GM18520 (cell line): ENCODE data around the gene GPX8.

Experiments
- ATAC-seq: cut with Tn5 transposase; IDR thresholded peaks from one replicate; pipeline ENCODE4 v1.9.1; 2021; ENCODE audit not compliant: unreplicated experiment

GPX8 gene, protein sequence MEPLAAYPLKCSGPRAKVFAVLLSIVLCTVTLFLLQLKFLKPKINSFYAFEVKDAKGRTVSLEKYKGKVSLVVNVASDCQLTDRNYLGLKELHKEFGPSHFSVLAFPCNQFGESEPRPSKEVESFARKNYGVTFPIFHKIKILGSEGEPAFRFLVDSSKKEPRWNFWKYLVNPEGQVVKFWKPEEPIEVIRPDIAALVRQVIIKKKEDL

DNA sequence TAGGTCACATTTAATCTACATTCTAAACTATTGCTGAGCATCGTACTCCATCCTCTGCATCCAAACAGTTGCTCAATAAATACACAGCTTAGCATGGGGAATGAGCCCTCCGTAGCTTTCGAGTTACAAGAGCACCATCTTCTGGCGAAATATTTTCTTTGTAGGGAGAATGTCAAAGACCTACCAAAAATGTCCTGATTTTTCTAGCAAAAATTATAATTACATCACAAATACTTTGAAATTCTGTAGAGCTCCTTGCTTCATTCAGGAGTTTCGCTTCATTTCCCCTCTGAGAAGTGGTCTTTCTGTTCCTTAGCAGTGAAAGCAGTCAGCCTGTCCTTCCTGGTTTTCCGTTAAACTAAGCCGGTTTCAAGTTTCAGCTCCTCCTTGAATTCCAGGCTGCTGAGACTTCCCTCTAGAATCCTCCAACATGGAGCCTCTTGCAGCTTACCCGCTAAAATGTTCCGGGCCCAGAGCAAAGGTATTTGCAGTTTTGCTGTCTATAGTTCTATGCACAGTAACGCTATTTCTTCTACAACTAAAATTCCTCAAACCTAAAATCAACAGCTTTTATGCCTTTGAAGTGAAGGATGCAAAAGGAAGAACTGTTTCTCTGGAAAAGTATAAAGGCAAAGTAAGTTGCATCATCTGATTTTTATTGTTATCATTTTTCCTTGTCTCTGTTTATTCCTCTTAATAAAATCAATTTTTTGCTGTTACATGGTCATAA lies at the start of gene GPX8:
GPX8 (plus strand) TSS at position 409 of the 730 bp plus-strand sequence; CDS start at position 431, 22 bp downstream.
- no peak for ATAC-seq

DNA sequence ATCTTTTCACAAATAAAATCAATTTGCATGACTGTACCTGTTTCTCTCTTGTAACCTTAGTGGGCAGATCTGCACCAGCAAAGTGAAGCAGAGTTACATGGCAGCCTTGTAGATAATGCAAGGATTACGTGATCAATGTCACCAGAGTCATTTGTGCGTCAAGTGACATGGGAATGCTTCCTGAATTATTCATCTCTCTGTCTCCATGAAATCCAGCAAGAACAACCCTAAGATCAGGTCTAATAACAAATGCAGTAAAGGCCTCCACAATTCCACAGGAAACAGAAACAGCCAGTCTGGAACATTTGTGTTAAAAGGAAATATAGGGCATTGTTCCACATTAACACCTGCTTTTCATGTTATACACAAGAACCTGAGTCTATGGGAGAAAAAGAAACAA lies 49.8 kb upstream of the GPX8 start:
- ATAC-seq, result no peak

DNA sequence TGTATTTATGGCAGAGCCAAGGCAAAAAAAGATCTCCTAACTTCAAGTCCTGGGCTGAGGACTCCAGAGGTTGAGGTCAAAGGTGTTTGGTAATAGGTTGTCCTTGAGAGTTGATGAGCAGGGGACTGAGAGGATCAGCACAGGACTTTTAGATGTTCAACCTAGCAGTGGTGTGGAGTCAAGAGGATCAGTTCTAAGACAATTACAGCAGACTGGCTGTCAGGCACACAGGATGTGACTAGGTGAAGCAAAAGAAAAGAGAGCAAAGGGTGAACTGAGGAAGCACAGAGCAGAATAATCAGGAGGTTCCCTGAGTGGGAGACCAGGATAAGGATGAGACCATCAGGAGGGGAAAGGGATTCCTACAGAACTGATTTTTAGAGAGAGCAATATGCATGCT lies 46.6 kb upstream of the GPX8 start:
- no peak for ATAC-seq

DNA sequence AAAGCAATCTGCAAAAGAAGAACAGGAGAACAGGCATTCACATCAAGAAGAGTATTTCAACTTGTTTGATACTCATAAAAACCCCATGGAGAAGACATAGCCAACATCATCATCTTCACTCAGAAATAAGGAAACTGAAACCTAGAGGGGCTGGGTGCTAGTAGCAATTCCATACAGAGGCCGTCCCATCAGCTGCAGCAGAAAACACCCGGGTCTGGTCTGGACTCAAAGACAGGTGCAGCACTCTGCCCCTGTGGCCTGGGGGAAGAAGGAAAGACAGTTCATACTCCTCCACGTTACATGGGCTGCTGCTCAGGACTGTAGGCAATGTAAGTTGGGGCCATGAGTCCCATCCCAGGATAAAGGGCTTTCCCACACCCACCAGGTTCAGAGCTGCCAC lies 45.9 kb upstream of the GPX8 start:
- ATAC-seq, result no peak

DNA sequence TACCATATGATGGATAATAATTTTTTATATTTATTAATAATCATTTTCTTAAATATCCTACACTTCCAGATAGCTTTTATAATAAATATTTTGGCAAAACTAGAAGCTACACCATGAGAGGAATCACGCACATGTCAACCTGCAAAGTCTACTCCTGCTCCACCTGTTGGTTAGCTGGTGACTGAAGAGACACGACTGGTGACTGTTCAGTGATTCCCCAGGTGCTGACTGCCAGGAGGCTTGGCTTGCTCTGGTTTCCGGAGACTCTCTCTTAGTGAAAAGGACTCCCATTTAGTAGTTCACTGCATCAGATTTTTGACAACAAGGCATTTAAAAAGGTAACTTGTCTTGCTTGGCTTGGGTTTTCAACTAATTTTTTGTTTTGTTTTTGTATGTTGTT lies 36.6 kb upstream of the GPX8 start:
- ATAC-seq, result no peak

DNA sequence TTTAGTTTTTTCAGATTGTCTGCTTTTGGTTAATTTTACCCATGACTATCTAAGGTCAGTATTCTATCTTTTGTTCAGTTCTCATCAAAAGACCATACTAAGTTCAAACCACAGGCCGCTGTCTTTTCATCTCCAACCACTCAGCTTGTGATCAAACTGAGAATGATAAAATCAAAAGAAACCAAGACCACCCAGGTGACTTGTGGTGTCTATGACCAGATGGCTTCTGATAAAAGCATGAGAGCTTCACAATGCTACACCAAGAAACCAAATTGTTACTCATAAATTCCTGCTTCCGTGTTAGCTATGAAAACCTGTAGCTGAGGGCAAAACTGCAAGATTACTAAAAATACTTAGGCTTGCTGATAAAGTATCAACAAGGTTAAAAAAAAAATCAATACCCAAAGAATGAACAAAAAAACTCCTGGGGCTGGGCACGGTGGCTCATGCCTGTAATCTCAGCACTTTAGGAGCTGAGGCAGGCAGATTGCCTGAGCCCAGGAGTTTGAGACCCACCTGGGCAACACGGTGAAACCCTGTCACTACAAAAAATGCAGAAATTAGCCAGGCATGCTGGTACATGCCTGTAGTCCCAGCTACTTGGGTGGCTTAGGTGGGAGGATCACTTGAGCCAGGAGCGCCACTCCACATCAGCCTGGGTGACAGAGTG lies 25.8 kb upstream of the GPX8 start:
- ATAC-seq, result no peak

DNA sequence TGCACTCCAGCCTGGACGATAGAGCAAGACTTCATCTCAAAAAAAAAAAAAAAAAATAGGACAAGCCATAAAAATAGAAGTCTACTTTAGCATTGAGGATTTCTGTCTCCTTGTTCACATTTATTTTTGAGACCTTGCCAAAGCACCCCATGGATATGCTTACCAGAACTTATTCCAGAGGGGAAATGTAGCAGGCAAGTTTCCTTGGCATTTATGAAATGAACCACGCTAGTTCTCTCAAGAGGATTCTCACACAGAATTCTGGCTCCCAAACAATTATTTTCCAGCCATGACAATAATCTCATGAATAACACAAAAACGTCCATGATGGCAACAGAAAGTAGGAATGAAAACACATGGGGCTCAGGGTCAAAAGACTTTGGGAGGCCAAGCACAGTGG lies 23.4 kb upstream of the GPX8 start:
- no peak for ATAC-seq

DNA sequence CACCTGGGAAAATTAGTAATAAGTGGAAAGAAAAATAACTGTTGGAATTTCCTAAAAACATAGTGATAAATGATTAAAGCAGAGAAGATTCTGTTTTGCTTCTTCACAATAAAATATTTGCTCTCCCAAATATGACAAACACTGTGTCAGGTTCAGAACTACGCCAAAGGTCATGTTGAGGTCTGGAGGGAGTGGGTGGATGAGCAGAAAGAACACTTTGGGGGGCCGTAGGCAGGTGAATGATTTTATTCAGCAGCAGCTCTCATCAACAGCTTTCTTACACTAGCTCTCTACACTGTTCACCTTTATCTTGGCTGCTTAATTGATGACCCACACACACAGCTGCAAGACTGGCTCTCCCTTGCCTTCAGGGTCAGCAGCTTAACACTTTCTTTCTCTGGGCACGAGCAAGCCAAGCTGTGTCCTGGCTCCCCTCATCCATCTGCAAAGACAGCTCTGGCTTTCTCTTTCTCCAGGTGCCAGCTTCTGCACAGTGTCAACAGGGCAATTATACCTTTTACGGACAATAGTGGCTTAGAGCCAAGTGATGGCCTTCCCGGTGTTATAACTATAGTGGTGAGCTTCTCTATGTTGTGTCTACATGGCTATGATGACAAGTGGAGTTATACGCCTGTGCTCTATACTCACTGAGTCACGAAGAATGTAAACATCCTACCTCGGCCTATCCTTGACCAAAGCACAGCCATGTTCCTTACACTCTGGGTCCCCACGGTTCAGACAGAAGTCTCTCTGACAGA lies 18.9 kb upstream of the GPX8 start:
- ATAC-seq, result no peak

DNA sequence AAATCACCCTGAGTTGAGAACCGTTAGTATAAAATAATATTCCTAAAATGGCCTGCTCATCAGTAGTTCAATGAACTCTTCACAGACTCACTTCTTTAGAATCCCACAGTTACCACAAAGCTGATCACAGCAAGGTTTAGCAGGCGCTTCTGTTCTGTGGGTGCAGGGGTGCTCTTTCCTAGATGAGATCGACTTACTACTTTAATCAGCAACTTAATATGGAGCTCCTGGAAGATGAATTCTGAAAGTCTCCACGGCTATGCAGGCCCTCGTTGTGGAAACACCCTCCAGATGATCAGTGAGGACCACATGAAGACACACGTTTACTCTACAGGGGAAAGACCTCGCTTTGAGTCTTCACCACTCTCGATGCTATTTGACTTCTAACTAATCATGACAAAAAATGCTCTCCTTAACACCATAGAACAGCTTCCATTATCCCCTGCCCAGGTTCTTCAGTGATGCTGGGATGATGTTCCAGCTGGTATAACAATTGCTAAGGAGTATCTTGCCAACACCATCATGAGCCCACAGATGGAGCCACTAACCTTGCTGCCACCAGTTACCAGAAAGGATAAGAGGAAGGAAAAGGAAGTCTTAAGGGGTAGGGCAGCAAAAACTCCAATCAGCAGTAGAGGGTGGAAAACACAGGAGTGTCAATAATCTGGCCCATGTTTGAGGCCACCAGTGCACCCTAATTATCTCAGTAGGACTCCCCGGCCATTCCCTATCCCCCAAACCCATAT lies 17.9 kb upstream of the GPX8 start:
- no peak for ATAC-seq

DNA sequence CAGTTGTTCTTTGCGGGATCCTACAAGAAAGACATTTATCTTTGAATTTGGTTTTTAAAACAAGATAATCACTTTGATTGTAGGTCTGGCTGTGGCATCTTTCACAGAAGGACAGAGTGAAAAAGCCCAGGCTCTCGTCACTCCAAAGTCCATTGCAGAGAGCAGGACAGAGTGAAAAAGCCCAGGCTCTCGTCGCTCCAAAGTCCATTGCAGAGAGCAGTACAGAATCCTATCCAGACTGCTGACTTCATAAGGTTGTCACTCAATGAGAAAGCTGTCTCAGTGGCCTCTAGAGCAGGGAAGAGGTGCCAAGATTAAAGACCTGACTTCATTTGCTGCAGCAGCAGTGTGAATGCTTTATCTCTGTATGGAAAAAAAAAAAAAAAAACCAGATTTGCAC lies 16.3 kb upstream of the GPX8 start:
- ATAC-seq, result no peak

DNA sequence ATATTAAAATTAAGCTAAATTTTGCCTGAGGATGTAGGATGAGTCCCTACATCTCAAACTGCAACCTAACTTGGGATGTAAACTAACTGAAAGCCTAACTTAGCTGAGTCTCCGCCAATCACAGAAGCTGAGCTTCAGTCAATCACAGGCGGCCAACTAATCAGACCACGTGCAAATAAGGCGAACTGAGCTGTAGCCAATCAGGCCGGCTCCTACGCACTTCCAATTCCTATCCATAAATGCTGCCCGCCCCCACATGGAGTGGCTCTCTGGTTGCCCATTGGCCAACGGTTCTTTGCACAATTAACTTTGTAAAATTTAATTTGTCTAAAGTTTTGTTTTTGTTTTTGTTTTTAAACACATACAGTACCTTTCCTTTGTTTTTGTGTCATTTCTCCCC lies 13.9 kb upstream of the GPX8 start:
- no peak for ATAC-seq

DNA sequence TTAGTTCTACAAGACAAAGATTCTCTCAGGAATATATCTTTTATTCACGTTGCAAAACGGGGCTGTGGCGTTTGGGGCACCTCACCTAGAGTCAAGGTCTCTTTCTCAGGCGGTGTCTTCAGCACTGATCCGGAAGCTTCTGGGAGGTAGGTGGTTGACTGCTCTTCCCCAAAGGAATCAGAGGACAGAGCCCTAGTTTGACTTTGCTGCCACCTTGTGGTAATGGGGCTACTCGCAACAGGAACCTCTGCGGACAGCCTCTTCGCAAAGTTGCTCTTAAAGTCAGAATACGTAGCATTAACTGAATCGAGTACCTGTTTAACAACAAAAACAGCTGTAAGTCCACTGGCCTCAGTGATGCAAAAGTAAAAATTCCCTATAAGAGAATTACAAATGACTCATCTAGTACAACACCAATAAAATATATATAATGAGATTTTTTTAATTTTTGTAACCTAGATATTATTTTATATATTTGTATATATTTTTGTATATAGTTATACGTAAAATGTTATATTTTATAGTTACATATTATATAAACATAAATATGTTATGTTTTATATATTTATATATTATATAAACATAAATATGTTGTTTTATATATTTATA lies 13.3 kb upstream of the GPX8 start:
- ATAC-seq, result peak; percentile 64

DNA sequence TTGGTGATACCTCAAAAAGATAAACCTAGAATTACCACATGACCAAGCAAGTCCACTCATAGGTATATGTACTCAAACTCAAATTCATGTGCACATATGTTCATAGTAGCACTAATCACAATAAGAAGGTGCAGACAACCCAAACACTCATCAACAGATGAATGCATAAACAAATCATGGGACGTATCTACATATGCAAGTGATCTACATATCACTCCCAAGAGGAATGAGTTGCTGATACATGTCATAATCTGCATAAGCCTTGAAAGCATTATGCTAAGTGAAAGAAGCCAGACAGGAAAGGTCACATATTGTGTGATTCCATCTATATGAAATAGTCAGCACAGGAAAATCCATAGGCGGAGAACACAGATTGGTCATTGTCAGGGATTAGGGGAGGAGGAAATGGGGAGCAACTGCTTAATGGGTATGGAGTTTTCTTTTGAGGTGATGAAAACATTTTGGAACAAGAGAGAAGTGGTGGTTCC lies 10.6 kb upstream of the GPX8 start:
- no peak for ATAC-seq

DNA sequence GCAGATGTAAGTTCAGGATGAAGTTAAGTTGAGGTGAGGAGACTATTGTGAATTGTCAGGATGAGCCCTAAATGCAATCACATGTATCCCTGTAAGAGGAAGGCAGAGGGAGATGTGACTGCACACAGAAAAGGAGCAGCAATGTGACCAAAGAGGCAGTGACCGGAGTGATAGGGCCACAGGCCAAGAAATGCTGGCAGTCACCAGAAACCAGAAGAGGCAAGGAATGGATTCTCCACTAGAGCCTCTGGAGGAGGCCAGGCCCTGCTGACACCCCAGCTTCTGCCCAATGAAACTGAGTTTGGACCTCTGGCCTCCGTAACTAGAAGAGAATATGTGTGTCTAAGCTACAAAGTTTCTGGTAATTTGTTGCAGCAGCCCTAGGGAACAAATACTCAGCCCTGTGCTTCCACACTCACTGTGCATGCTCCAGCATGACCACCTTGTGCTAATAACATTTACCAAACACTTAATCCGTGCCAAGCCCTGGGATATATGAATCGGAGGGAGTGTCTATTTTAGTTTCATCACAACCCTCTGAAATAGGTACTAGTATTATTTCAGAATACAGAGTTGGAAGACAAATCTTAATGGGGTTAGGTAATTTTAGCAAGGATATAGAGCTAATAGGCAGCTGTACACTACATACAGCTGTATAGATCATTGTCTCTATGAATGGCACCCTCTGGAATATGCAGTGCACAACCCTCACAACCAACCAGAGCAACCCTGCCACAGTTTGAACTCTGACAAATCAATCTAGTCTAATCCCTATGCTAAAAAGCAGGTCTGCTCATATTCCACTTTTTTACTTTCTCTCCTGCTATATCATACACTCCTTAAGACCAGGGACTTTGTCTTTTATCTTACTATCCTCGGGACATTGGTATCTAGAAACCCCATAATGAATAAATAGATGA lies 7.8 kb upstream of the GPX8 start:
- ATAC-seq, result no peak

DNA sequence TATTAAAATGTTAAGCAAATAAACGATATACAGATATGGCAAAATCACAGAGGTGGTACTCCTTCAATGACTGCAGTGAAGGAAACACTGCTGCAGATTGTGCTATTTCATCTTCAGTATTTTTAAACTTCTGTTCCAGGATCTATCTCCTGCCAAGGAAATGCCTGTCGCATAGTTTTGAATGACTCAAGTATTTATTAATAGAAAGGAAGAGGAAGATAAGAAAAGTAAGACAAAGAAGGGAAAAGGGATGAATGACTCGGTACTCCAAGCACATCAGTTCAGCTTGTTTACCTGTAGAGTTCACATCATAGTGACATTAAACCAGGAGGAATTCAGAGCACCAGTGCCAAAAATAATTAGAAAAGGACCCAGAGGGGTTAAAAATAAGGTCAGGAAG lies 5.1 kb upstream of the GPX8 start:
- ATAC-seq, result no peak

DNA sequence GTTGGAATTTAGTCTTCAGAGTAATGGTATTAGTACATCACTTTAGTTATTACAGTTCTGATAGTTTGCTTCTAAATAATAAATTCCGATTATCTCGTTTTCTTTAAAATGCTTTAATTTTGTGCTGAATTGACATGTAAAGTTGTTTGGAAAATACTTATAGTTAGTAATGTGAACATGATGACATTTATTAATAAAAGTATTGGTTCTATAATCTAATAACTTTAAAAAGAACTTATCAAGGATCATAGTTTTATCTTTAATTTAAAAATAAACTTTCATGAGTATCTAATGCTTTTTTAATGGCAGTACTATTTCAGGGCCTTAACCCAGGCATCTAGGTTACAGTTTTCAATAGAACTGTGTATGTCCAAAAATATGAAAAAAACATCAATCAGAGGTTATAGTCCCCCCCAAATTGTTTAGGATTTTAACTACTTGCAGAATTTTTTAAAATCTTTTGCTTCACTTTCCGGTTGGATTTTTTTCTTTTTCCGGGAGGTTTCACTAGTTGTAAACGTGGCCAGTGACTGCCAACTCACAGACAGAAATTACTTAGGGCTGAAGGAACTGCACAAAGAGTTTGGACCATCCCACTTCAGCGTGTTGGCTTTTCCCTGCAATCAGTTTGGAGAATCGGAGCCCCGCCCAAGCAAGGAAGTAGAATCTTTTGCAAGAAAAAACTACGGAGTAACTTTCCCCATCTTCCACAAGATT lies 680 bp downstream of the GPX8 start:
- no peak for ATAC-seq

DNA sequence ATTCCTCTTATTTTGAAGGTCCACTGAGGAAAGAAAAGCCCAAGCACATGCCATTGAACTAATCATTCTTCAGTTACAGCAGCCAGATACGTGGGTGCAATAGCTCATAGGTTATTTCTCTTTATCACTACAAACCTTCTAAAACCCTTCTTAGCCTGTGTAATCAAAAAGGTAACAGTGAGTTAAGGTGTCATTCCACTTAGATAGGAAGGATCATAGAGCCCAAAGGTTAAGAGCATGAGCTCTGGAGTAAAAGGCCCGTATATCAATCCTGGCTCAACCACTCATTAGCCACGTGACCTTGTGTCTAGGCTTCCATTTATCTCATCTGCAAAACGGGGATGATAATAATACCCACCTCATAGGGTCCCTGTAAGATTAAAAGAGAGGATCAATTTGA lies 2.7 kb downstream of the GPX8 start:
- ATAC-seq, result no peak

DNA sequence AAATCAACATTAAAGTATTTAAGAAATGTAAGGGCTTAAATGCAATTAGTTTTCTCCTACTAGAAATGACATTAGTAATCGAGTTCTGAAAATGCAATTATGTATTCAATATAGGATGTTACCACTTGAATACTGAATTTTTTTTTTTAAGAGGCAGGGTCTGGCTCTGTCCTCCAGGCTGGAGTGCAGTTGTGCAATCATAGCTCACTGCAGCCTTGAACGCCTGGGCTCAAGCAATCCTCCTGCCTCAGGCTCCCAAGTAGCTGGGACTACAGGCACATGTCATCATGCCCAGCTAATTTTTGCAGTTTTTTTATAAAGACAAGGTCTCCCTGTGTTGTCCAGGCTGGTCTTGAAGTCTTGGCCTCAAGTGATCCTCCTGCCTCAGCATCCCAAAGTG lies 11.5 kb downstream of the GPX8 start:
- no peak for ATAC-seq
